GM12878 (cell line): ENCODE measurements around the gene SORBS1. TPM values are rescaled to one million over a fixed set of nuclear protein-coding genes. Genes with fewer than 3 reads are reported as not detected.

Source experiments
- ATAC-seq: fragments of 200-7000 bp; cut with Tn5 transposase; 3 replicates; pipeline ENCODE4 v1.9.1; 2020; ENCODE audit warnings: mild to moderate bottlenecking, moderate library complexity
- BruUV-seq: library from RNA; stranded (reverse); fragments of 400-500 nt; replicated peaks from 2 replicates; lab custom pipeline; 2021; lab: Mats Ljungman, UMichigan
- CTCF ChIA-PET: fragments of 300-600 bp; sonication (Branson Sonifier 250); formaldehyde crosslinking; extraction: SDS; loops from one replicate; lab custom pipeline; 2021; ENCODE audit warnings: inconsistent platforms; lab: Yijun Ruan, JAX
- POLR2A ChIA-PET: fragments of 350-600 bp; formaldehyde crosslinking; extraction: SDS; loops from one replicate; lab custom pipeline; 2021; ENCODE audit warnings: inconsistent platforms; lab: Charles Lee
- RAD21 ChIA-PET: fragments of 300-600 bp; sonication (Branson Sonifier 250); formaldehyde crosslinking; loops from one replicate; lab custom pipeline; 2023; ENCODE audit warnings: antibody characterized with exemption; ENCODE audit not compliant: unreplicated experiment; lab: Charles Lee
- SMC1A ChIA-PET: fragments of 300-600 bp; sonication (Branson Sonifier 250); formaldehyde crosslinking; loops from one replicate; lab custom pipeline; 2023; ENCODE audit not compliant: unreplicated experiment, uncharacterized antibody; lab: Charles Lee
- DNase-seq: peaks from one replicate; pipeline ENCODE4 v3.0.0-alpha.2; 2011; ENCODE audit warnings: low read depth, low spot score
- FAIRE-seq: peaks from 3 replicates; lab custom pipeline; 2011; peaks lifted over from hg19 to GRCh38; lab: Jason Lieb, UNC
- H2AFZ ChIP-seq: 2 replicates; pipeline ENCODE4 v1.6.0; 2011; ENCODE audit warnings: low read depth, low read length, control low read depth; ENCODE audit not compliant: control insufficient read depth
- H3K27ac ChIP-seq: 2 replicates; pipeline ENCODE4 v1.5.1; 2011; ENCODE audit warnings: control low read depth; ENCODE audit not compliant: control insufficient read depth, insufficient read depth
- H3K27me3 ChIP-seq, 2 experiments: replicated peaks in 1 of 2; 2 replicates each; pipeline versions ENCODE4 v1.6.0 to v1.6.1; 2011; ENCODE audit warnings: low read length in 1 of 2; ENCODE audit not compliant: control insufficient read depth in 2 of 2, insufficient read depth in 2 of 2
- H3K36me3 ChIP-seq, 2 experiments: 2 replicates each; pipeline ENCODE4 v1.5.1; 2011; ENCODE audit warnings: low read length in 1 of 2; ENCODE audit not compliant: control insufficient read depth in 2 of 2, insufficient read depth in 2 of 2
- H3K4me1 ChIP-seq: 2 replicates; pipeline ENCODE4 v1.6.1; 2011; ENCODE audit warnings: mild to moderate bottlenecking, low read length, moderate library complexity, mixed read lengths; ENCODE audit not compliant: control insufficient read depth, insufficient read depth
- H3K4me2 ChIP-seq: 2 replicates; pipeline ENCODE4 v1.6.0; 2011; ENCODE audit warnings: control low read depth; ENCODE audit not compliant: control insufficient read depth, insufficient read depth
- H3K4me3 ChIP-seq: fragments of 200-600 bp; sonication (generic); 2 replicates; pipeline ENCODE4 v1.5.1; 2016
- H3K79me2 ChIP-seq: 2 replicates; pipeline ENCODE4 v1.6.0; 2011; ENCODE audit warnings: low read length; ENCODE audit not compliant: control insufficient read depth, insufficient read depth
- H3K9ac ChIP-seq: 2 replicates; pipeline ENCODE4 v1.8.0; 2011; ENCODE audit warnings: low read length, control low read depth, mixed read lengths; ENCODE audit not compliant: control insufficient read depth, insufficient read depth
- H3K9me3 ChIP-seq: replicated peaks from 3 replicates; pipeline ENCODE4 v1.5.1; 2011; ENCODE audit warnings: mild to moderate bottlenecking, low read length; ENCODE audit not compliant: control insufficient read depth, insufficient read depth
- H4K20me1 ChIP-seq: 2 replicates; pipeline ENCODE4 v1.6.0; 2011; ENCODE audit not compliant: control insufficient read depth, insufficient read depth
- ATF7 ChIP-seq: fragments of 450-650 bp; IDR thresholded peaks from 2 replicates; pipeline ENCODE4 v1.6.1; 2016; ENCODE audit warnings: low read depth, mild to moderate bottlenecking
- CREB1 ChIP-seq: IDR thresholded peaks from 2 replicates; pipeline ENCODE4 v1.6.1; 2012; ENCODE audit warnings: low read depth, mild to moderate bottlenecking, inconsistent platforms
- FOXK2 ChIP-seq: fragments of 450-650 bp; IDR thresholded peaks from 2 replicates; pipeline ENCODE4 v1.6.1; 2017; ENCODE audit warnings: mild to moderate bottlenecking, moderate library complexity
- FOXM1 ChIP-seq: IDR thresholded peaks from 2 replicates; pipeline ENCODE4 v1.6.1; 2012; ENCODE audit warnings: low read depth, mild to moderate bottlenecking, inconsistent platforms, low read length, moderate library complexity
- GATAD2B ChIP-seq: fragments of 450-650 bp; conservative IDR thresholded peaks from 2 replicates; pipeline ENCODE4 v1.6.1; 2017; ENCODE audit warnings: low read depth, mild to moderate bottlenecking, moderate library complexity
- HDAC2 ChIP-seq: fragments of 200-600 bp; sonication (generic); IDR thresholded peaks from 2 replicates; pipeline ENCODE4 v1.6.1; 2017
- IRF4 ChIP-seq: IDR thresholded peaks from 2 replicates; pipeline ENCODE4 v1.6.1; 2011; ENCODE audit warnings: low read depth, low read length
- KLF5 ChIP-seq: fragments of 450-650 bp; IDR thresholded peaks from 2 replicates; pipeline ENCODE4 v1.6.1; 2014; ENCODE audit warnings: mild to moderate bottlenecking; ENCODE audit not compliant: partially characterized antibody
- LARP7 ChIP-seq: fragments of 450-650 bp; IDR thresholded peaks from 2 replicates; pipeline ENCODE4 v1.6.1; 2017; ENCODE audit warnings: mild to moderate bottlenecking
- NFXL1 ChIP-seq: fragments of 450-650 bp; IDR thresholded peaks from 2 replicates; pipeline ENCODE4 v1.6.1; 2017; ENCODE audit warnings: antibody characterized with exemption, mild to moderate bottlenecking, borderline replicate concordance
- NFYB ChIP-seq: IDR thresholded peaks from 2 replicates; pipeline ENCODE4 v1.6.1; 2011; ENCODE audit warnings: low read depth, mild to moderate bottlenecking, low read length, improper control_type of control experiment, moderate library complexity; ENCODE audit not compliant: insufficient read depth
- PML ChIP-seq: IDR thresholded peaks from 2 replicates; pipeline ENCODE4 v1.6.1; 2012; ENCODE audit warnings: low read length, inconsistent platforms
- RUNX3 ChIP-seq: IDR thresholded peaks from 2 replicates; pipeline ENCODE4 v1.6.1; 2012; ENCODE audit warnings: low read length, inconsistent platforms
- SMC3 ChIP-seq: IDR thresholded peaks from 2 replicates; pipeline ENCODE4 v1.6.1; 2011; ENCODE audit warnings: low read length, improper control_type of control experiment, borderline replicate concordance
- WGBS: methylation state at CpG from one replicate; pipeline ENCODE4 v1.1.6; 2016; ENCODE audit warnings: low lambda C conversion rate; ENCODE audit not compliant: insufficient replicate concordance, insufficient coverage; ENCODE audit errors: missing lambda C conversion rate; 5-methylcytosine and 5-hydroxymethylcytosine counted together
- in situ Hi-C: fragments of 300-500 bp; cut with MboI; formaldehyde crosslinking; loops from 9 replicates; pipeline ENCODE4 v1.14.3; 2018; ENCODE audit warnings: mixed read lengths
- intact Hi-C: fragments of 100-400 bp; cut with micrococcal nuclease; formaldehyde crosslinking; loops from one replicate; pipeline ENCODE4 v1.14.2; 2022; ENCODE audit not compliant: unreplicated experiment
- polyA plus RNA-seq, 11 experiments: library from polyadenylated mRNA; depleted of rRNA in 4 of 11; unstranded in 6 of 11; stranded (reverse) in 5 of 11; fragments of >200 nt; fragmentation: Nextera tagmentation in 4 of 11; fragmentation: Illumina TruSeq in 1 of 11; extraction: Ambion mirVana in 4 of 11; extraction: Trizol in 1 of 11; gene quantifications; 1 replicate in 1 of 11; 2 replicates in 10 of 11; pipeline versions ENCODE4 v1.2.1 to v1.2.3, GENCODE V29; 2011 to 2016; ENCODE audit warnings: inconsistent platforms in 2 of 11, missing spikeins in 2 of 11, low read depth in 1 of 11
- total RNA-seq, 4 experiments: library from RNA; depleted of rRNA in 3 of 4; stranded (reverse); fragments of >200 nt in 3 of 4; fragmentation: Illumina TruSeq in 1 of 4; extraction: Trizol in 1 of 4; gene quantifications; 2 replicates each; pipeline versions ENCODE4 v1.2.1 to v1.2.3, GENCODE V29; 2013 to 2021
- TF ChIP-seq, protein P1 (sequence below): IDR thresholded peaks from 2 replicates; pipeline ENCODE4 v1.6.1; 2012; ENCODE audit warnings: low read depth, low read length, improper control_type of control experiment
- TF ChIP-seq, protein P2 (sequence below): fragments of 450-650 bp; IDR thresholded peaks from 2 replicates; pipeline ENCODE4 v1.6.1; 2017; ENCODE audit warnings: antibody characterized with exemption, mild to moderate bottlenecking, moderate library complexity
- TF ChIP-seq, protein P3 (sequence below): fragments of 450-650 bp; IDR thresholded peaks from 2 replicates; pipeline ENCODE4 v1.6.1; 2017; ENCODE audit warnings: mild to moderate bottlenecking, low read depth, inconsistent platforms; ENCODE audit not compliant: poor library complexity, severe bottlenecking
- TF ChIP-seq, protein P4 (sequence below): IDR thresholded peaks from 2 replicates; pipeline ENCODE4 v1.6.1; 2011; ENCODE audit warnings: low read depth, low read length, improper control_type of control experiment, borderline replicate concordance

The SORBS1 gene
- total and polyA plus RNA-seq, 10 of the 15 experiments (the other 5 are each of a cell fraction or from before 2014, with no cell fraction given), result 0.13 to 0.75 (median 0.39) TPM

GRCh38 chr10:95400787-95401186, 160.4 kb downstream of the SORBS1 start (continued):
- TF ChIP-seq PML (no peak), NFXL1 (no peak), SMC3 (no peak), RUNX3 (no peak)

DNA sequence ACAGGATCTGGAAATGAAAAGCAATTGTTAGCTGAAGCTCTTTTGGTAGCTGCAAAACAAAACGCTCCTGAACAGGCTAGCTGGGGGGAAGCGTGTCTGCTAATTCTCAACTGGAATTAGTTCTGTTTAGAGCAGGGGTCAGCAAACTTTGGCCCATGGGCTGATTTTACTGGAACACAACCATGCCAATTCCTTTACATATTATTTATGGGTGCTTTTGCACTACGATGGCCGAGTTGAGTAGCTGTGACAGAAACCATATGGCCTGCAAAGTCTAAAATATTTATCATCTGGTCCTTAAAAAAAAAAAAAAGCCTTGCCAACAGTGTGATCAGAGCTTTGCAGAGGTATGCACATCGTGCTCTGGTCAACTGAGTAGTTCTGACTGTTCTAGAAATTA, 162.0 kb downstream of the SORBS1 start:
- no peak overlapping the region for H3K4me3 ChIP-seq
- no peak overlapping the region for H3K4me2 ChIP-seq
- H3K36me3 ChIP-seq, result no peaks in the 10 kb centered on the region
- WGBS, result 66% methylated on average over 5 of the region's 5 CpGs
- no peaks in the 10 kb centered on the region for H4K20me1 ChIP-seq
- H2AFZ ChIP-seq, result no peak overlapping the region
- DNase-seq, result no peak
- no peak for FAIRE-seq
- intact Hi-C loops, result no loop called here
- no peaks in the 10 kb centered on the region for H3K79me2 ChIP-seq
- H3K27me3 ChIP-seq, result no peaks in the 10 kb centered on the region; a peak in 1 of 4 replicates
- no peak overlapping the region for H3K27ac ChIP-seq
- CTCF ChIA-PET, result interaction anchor here (0.6 to 3.9 kb wide), 8 partner anchors 13 to 153 kb away, joined by 3 to 28 read pairs (median 4); no protein-coding TSS in a partner anchor
- peaks cover 18% of the 10 kb centered on the region for H3K4me1 ChIP-seq
- in situ Hi-C loops, result no loop called here
- ATAC-seq, result no peak
- RAD21 ChIA-PET, result interaction anchor here (0.8 to 3.1 kb wide), 6 partner anchors 11 to 45 kb away, joined by 3 to 9 read pairs (median 4); no protein-coding TSS in a partner anchor
- no TSS peak for BruUV-seq
- H3K9me3 ChIP-seq, result no peaks in the 10 kb centered on the region
- POLR2A ChIA-PET, result interaction anchor here (0.6 to 2.3 kb wide), 2 partner anchors 12 to 169 kb away, joined by 3 to 6 read pairs; no protein-coding TSS in a partner anchor
- SMC1A ChIA-PET, result interaction anchor here (0.7 to 2.4 kb wide), 9 partner anchors 10 to 200 kb away, joined by 3 to 12 read pairs (median 5); no protein-coding TSS in a partner anchor
- H3K9ac ChIP-seq, result no peak overlapping the region
- TF ChIP-seq FOXK2, result no peak
- TF ChIP-seq, protein P1, sequence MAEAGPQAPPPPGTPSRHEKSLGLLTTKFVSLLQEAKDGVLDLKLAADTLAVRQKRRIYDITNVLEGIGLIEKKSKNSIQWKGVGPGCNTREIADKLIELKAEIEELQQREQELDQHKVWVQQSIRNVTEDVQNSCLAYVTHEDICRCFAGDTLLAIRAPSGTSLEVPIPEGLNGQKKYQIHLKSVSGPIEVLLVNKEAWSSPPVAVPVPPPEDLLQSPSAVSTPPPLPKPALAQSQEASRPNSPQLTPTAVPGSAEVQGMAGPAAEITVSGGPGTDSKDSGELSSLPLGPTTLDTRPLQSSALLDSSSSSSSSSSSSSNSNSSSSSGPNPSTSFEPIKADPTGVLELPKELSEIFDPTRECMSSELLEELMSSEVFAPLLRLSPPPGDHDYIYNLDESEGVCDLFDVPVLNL, result no peak
- TF ChIP-seq HDAC2, result no peak
- TF ChIP-seq CREB1, result no peak
- TF ChIP-seq KLF5, result no peak
- no peak for TF ChIP-seq ATF7
- no peak for TF ChIP-seq LARP7
- TF ChIP-seq NFYB, result no peak
- TF ChIP-seq, protein P2, sequence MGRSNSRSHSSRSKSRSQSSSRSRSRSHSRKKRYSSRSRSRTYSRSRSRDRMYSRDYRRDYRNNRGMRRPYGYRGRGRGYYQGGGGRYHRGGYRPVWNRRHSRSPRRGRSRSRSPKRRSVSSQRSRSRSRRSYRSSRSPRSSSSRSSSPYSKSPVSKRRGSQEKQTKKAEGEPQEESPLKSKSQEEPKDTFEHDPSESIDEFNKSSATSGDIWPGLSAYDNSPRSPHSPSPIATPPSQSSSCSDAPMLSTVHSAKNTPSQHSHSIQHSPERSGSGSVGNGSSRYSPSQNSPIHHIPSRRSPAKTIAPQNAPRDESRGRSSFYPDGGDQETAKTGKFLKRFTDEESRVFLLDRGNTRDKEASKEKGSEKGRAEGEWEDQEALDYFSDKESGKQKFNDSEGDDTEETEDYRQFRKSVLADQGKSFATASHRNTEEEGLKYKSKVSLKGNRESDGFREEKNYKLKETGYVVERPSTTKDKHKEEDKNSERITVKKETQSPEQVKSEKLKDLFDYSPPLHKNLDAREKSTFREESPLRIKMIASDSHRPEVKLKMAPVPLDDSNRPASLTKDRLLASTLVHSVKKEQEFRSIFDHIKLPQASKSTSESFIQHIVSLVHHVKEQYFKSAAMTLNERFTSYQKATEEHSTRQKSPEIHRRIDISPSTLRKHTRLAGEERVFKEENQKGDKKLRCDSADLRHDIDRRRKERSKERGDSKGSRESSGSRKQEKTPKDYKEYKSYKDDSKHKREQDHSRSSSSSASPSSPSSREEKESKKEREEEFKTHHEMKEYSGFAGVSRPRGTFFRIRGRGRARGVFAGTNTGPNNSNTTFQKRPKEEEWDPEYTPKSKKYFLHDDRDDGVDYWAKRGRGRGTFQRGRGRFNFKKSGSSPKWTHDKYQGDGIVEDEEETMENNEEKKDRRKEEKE, result no peak
- TF ChIP-seq GATAD2B, result no peak
- TF ChIP-seq, protein P3, sequence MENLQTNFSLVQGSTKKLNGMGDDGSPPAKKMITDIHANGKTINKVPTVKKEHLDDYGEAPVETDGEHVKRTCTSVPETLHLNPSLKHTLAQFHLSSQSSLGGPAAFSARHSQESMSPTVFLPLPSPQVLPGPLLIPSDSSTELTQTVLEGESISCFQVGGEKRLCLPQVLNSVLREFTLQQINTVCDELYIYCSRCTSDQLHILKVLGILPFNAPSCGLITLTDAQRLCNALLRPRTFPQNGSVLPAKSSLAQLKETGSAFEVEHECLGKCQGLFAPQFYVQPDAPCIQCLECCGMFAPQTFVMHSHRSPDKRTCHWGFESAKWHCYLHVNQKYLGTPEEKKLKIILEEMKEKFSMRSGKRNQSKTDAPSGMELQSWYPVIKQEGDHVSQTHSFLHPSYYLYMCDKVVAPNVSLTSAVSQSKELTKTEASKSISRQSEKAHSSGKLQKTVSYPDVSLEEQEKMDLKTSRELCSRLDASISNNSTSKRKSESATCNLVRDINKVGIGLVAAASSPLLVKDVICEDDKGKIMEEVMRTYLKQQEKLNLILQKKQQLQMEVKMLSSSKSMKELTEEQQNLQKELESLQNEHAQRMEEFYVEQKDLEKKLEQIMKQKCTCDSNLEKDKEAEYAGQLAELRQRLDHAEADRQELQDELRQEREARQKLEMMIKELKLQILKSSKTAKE, result no peak
- TF ChIP-seq, protein P4, sequence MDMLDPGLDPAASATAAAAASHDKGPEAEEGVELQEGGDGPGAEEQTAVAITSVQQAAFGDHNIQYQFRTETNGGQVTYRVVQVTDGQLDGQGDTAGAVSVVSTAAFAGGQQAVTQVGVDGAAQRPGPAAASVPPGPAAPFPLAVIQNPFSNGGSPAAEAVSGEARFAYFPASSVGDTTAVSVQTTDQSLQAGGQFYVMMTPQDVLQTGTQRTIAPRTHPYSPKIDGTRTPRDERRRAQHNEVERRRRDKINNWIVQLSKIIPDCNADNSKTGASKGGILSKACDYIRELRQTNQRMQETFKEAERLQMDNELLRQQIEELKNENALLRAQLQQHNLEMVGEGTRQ, result no peak
- no peak for TF ChIP-seq FOXM1
- no peak for TF ChIP-seq IRF4
